Measurements from ENCODE around the gene ENC1. TPM values are rescaled to one million over a fixed set of nuclear protein-coding genes. Genes with fewer than 3 reads are reported as not detected.
A peak's percentile ranks its signal among the peaks of the same experiment; 100 is the strongest.

ENC1 gene
- total and polyA plus RNA-seq, 10 of the 15 experiments (the other 5 are each of a cell fraction or from before 2014, with no cell fraction given): 8.2 to 55.5 (median 32.1) TPM

DNA sequence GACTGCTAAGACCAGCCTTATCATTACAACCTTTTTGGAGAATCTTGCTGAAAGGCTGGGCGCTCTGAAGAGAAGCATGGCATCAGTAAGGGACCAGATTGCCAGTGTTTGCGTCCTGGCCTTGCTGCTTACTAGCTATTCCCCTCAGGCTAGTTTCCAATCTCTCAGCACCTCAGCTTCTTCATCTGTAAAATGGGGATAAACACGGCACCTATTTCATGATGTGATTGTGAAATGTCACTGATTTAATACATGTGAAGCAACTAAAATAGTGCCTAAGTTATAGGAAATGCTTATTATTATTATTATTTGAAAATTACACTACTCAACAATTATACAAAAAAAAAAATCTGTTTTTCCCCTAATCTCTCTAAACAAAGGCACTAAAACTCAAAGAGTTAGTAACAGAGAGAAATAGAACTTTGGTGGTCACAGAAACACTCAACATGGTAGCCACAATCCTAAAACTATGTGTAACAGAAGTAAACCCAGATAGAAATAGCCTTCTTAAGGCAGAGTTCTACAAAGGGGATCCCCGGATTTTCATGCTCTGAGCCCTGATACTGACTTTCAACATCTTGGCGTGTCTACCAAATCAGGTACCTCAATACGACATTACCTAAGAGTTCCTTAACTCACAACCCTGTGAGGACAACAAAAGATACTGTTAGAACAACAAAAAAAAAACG lies 62.0 kb downstream of the ENC1 start (continued):
- TF ChIP-seq JUNB (IDR thresholded peaks at IDR 0.05): peak; percentile 80
- TF ChIP-seq SMARCA5 (IDR thresholded peaks at IDR 0.05): peak; percentile 27; the same call in 1 of the 2 replicates
- TF ChIP-seq SREBF1 (IDR thresholded peaks at IDR 0.05; ENCODE audit: low read length): no peak
- peak; percentile 70 for TF ChIP-seq TBL1XR1 (IDR thresholded peaks at IDR 0.05; ENCODE audit: low read depth, low read length)
- peak; percentile 53; the same call in 1 of the 2 replicates for TF ChIP-seq CREM (IDR thresholded peaks at IDR 0.05; ENCODE audit: low read depth)
- peak; percentile 45; the same call in 1 of the 2 replicates for TF ChIP-seq TCF7 (IDR thresholded peaks at IDR 0.05; ENCODE audit: borderline replicate concordance)
- peak; percentile 95 for TF ChIP-seq RUNX3 (IDR thresholded peaks at IDR 0.05; ENCODE audit: low read length)
- TF ChIP-seq IKZF1 (conservative IDR thresholded peaks at IDR 0.05): no peak

Other genes with a start within 250 kb of the ENC1 start
- gene HEXB, start 44.5 kb upstream of the ENC1 start, total RNA-seq (2014; rRNA removed): 36.9 and 50.1 TPM in 2 replicates
- gene HEXB, start 44.5 kb upstream of the ENC1 start, total RNA-seq (2014; rRNA removed; fragmentation: Illumina TruSeq; extraction: Trizol): 56.8 and 56.9 TPM in 2 replicates
- gene HEXB, start 44.5 kb upstream of the ENC1 start, total RNA-seq (2021): 37.3 and 43.6 TPM in 2 replicates
- 76.0 and 109 TPM in 2 replicates for gene HEXB, start 44.5 kb upstream of the ENC1 start, polyA plus RNA-seq (2011; rRNA removed)
- 40.0 and 46.3 TPM in 2 replicates for gene HEXB, start 44.5 kb upstream of the ENC1 start, polyA plus RNA-seq (2014; fragmentation: Illumina TruSeq; extraction: Trizol)
- 10 to 100 TPM; 13.5 to 43.4 TPM for gene HEXB, start 44.5 kb upstream of the ENC1 start, polyA plus RNA-seq (2014; fragmentation: Nextera tagmentation; extraction: Ambion mirVana)
- 41.8 and 47.1 TPM in 2 replicates for gene HEXB, start 44.5 kb upstream of the ENC1 start, polyA plus RNA-seq (2014; rRNA removed)
- gene HEXB, start 44.5 kb upstream of the ENC1 start, polyA plus RNA-seq (2016; fragmentation: Nextera tagmentation; extraction: Ambion mirVana): 10 to 100 TPM; 44.7 to 46.6 TPM
- 32.2 and 37.4 TPM in 2 replicates for gene GFM2, start 126.4 kb upstream of the ENC1 start, total RNA-seq (2014; rRNA removed)
- 31.1 and 33.2 TPM in 2 replicates for gene GFM2, start 126.4 kb upstream of the ENC1 start, total RNA-seq (2014; rRNA removed; fragmentation: Illumina TruSeq; extraction: Trizol)
- 22.1 and 24.3 TPM in 2 replicates for gene GFM2, start 126.4 kb upstream of the ENC1 start, total RNA-seq (2021)
- 51.3 and 73.2 TPM in 2 replicates for gene GFM2, start 126.4 kb upstream of the ENC1 start, polyA plus RNA-seq (2011; rRNA removed)
- gene GFM2, start 126.4 kb upstream of the ENC1 start, polyA plus RNA-seq (2014; fragmentation: Illumina TruSeq; extraction: Trizol): 30.2 and 38.1 TPM in 2 replicates
- gene GFM2, start 126.4 kb upstream of the ENC1 start, polyA plus RNA-seq (2014; fragmentation: Nextera tagmentation; extraction: Ambion mirVana): 10 to 100 TPM; 19.9 to 26.0 TPM
- 29.6 and 33.2 TPM in 2 replicates for gene GFM2, start 126.4 kb upstream of the ENC1 start, polyA plus RNA-seq (2014; rRNA removed)
- 10 to 100 TPM; 39.5 to 41.9 TPM for gene GFM2, start 126.4 kb upstream of the ENC1 start, polyA plus RNA-seq (2016; fragmentation: Nextera tagmentation; extraction: Ambion mirVana)
- gene NSA2, start 126.5 kb upstream of the ENC1 start, total RNA-seq (2014; rRNA removed): 98.4 and 128 TPM in 2 replicates
- 267 and 268 TPM in 2 replicates for gene NSA2, start 126.5 kb upstream of the ENC1 start, total RNA-seq (2014; rRNA removed; fragmentation: Illumina TruSeq; extraction: Trizol)
- 92.4 and 98.3 TPM in 2 replicates for gene NSA2, start 126.5 kb upstream of the ENC1 start, total RNA-seq (2021)
- gene NSA2, start 126.5 kb upstream of the ENC1 start, polyA plus RNA-seq (2011; rRNA removed): 141 and 274 TPM in 2 replicates
- 317 and 397 TPM in 2 replicates for gene NSA2, start 126.5 kb upstream of the ENC1 start, polyA plus RNA-seq (2014; fragmentation: Illumina TruSeq; extraction: Trizol)
- gene NSA2, start 126.5 kb upstream of the ENC1 start, polyA plus RNA-seq (2014; fragmentation: Nextera tagmentation; extraction: Ambion mirVana): 10 to 100 TPM; 77.8 to 98.2 TPM
- 145 and 190 TPM in 2 replicates for gene NSA2, start 126.5 kb upstream of the ENC1 start, polyA plus RNA-seq (2014; rRNA removed)
- gene NSA2, start 126.5 kb upstream of the ENC1 start, polyA plus RNA-seq (2016; fragmentation: Nextera tagmentation; extraction: Ambion mirVana): 100 to 1,000 TPM; 146 to 159 TPM
- 4.9 and 6.5 TPM in 2 replicates for gene FAM169A, start 225.7 kb upstream of the ENC1 start, total RNA-seq (2014; rRNA removed)
- 4.7 and 5.2 TPM in 2 replicates for gene FAM169A, start 225.7 kb upstream of the ENC1 start, total RNA-seq (2014; rRNA removed; fragmentation: Illumina TruSeq; extraction: Trizol)
- gene FAM169A, start 225.7 kb upstream of the ENC1 start, total RNA-seq (2021): 4.1 and 4.5 TPM in 2 replicates
- gene FAM169A, start 225.7 kb upstream of the ENC1 start, polyA plus RNA-seq (2011; rRNA removed): 15.4 and 25.9 TPM in 2 replicates
- gene FAM169A, start 225.7 kb upstream of the ENC1 start, polyA plus RNA-seq (2014; fragmentation: Illumina TruSeq; extraction: Trizol): 3.4 and 4.6 TPM in 2 replicates
- under 1 TPM; 0.37 to 0.46 TPM for gene FAM169A, start 225.7 kb upstream of the ENC1 start, polyA plus RNA-seq (2014; fragmentation: Nextera tagmentation; extraction: Ambion mirVana)
- 1.7 and 4.8 TPM in 2 replicates for gene FAM169A, start 225.7 kb upstream of the ENC1 start, polyA plus RNA-seq (2014; rRNA removed)
- 1 to 10 TPM; 4.9 to 5.9 TPM for gene FAM169A, start 225.7 kb upstream of the ENC1 start, polyA plus RNA-seq (2016; fragmentation: Nextera tagmentation; extraction: Ambion mirVana)

Measured in GM12878 (cell line).